SH-SY5Y (cell line): ENCODE results near the gene KCNK6.

Experiments
- GATA2 ChIP-seq: IDR thresholded peaks from 2 replicates; pipeline ENCODE4 v1.6.1; 2011; ENCODE audit warnings: mild to moderate bottlenecking, low read depth, low read length
- GATA3 ChIP-seq: IDR thresholded peaks from 2 replicates; pipeline ENCODE4 v1.6.1; 2011; ENCODE audit warnings: low read depth, mild to moderate bottlenecking, low read length, moderate library complexity

GRCh38 chr19:38315657-38316476, 3.8 kb upstream of the KCNK6 start, which contains the start of gene YIF1B:
- TF ChIP-seq GATA2 (no peak; the same call in 1 of the 2 replicates), GATA3 (no peak)
